K562 (cell line): Measurements from ENCODE around the gene FBXO17. TPM values are rescaled to one million over a fixed set of nuclear protein-coding genes. Genes with fewer than 3 reads are reported as not detected.

ENCODE experiments used
- ATAC-seq: fragments of 200-7000 bp; cut with Tn5 transposase; 3 replicates; pipeline ENCODE4 v1.9.1; 2020; ENCODE audit warnings: moderate library complexity
- BruUV-seq: library from RNA; stranded (reverse); fragments of 400-500 nt; replicated peaks from 2 replicates; lab custom pipeline; 2021; lab: Mats Ljungman, UMichigan
- CTCF ChIA-PET: fragments of 300-600 bp; formaldehyde crosslinking; extraction: SDS; loops from one replicate; lab custom pipeline; 2021; ENCODE audit warnings: low intra/inter-chr PET ratio; lab: Yijun Ruan, JAX
- POLR2A ChIA-PET: fragments of 300-600, 350-650 bp; sonication (Branson Sonifier 250); formaldehyde crosslinking; extraction: SDS; loops from one replicate; lab custom pipeline; 2021; ENCODE audit warnings: antibody characterized with exemption, inconsistent platforms; lab: Yijun Ruan, JAX
- DNase-seq, 4 experiments: peaks; one replicate each; pipeline versions ENCODE4 v3.0.0 to v3.0.0-alpha.2; 2011 to 2018; ENCODE audit warnings: low spot score in 3 of 4, mixed read lengths in 3 of 4; ENCODE audit errors: extremely low read depth in 1 of 4
- FAIRE-seq: peaks from 2 replicates; lab custom pipeline; 2011; peaks lifted over from hg19 to GRCh38; lab: Jason Lieb, UNC
- H2AFZ ChIP-seq: 2 replicates; pipeline ENCODE4 v1.6.0; 2011; ENCODE audit warnings: low read depth, low read length, control low read depth, inconsistent platforms
- H3K27ac ChIP-seq: fragments of 200-600 bp; 3 replicates; pipeline ENCODE4 v1.8.0; 2011; ENCODE audit warnings: low read depth, mild to moderate bottlenecking, control low read depth, inconsistent platforms, low read length, moderate library complexity, mixed read lengths; ENCODE audit errors: extremely low read depth
- H3K27me3 ChIP-seq, 2 experiments: fragments of 300-600 bp in 1 of 2; 2 replicates in 1 of 2; 3 replicates in 1 of 2; pipeline versions ENCODE4 v1.6.0 to v1.8.0; 2011; ENCODE audit warnings: inconsistent platforms in 2 of 2, low read length in 2 of 2, mild to moderate bottlenecking in 1 of 2, mixed read lengths in 1 of 2, moderate library complexity in 1 of 2; ENCODE audit not compliant: control insufficient read depth in 2 of 2, insufficient read depth in 2 of 2
- H3K36me3 ChIP-seq: fragments of 300-600 bp; 3 replicates; pipeline ENCODE4 v1.8.0; 2011; ENCODE audit warnings: mild to moderate bottlenecking, low read length, inconsistent platforms; ENCODE audit not compliant: control insufficient read depth, insufficient read depth
- H3K4me1 ChIP-seq, 2 experiments: fragments of 200-600 bp in 1 of 2; replicated peaks in 1 of 2; 2 replicates in 1 of 2; 3 replicates in 1 of 2; pipeline versions ENCODE4 v1.5.1 to v1.8.0; 2011; ENCODE audit warnings: inconsistent platforms in 2 of 2, low read length in 2 of 2, mild to moderate bottlenecking in 1 of 2, mixed read lengths in 1 of 2, moderate library complexity in 1 of 2; ENCODE audit not compliant: control insufficient read depth in 2 of 2, insufficient read depth in 2 of 2
- H3K4me2 ChIP-seq: 2 replicates; pipeline ENCODE4 v1.6.1; 2011; ENCODE audit warnings: low read length, control low read depth, inconsistent platforms, mixed read lengths; ENCODE audit not compliant: insufficient read depth
- H3K4me3 ChIP-seq: fragments of 200-600 bp; sonication (generic), shearing (Covaris generic); 2 replicates; pipeline ENCODE4 v1.5.1; 2016; ENCODE audit warnings: control low read depth, inconsistent platforms
- H3K79me2 ChIP-seq: fragments of 200-600 bp; 3 replicates; pipeline ENCODE4 v1.8.0; 2011; ENCODE audit warnings: low read length, inconsistent platforms; ENCODE audit not compliant: control insufficient read depth, insufficient read depth
- H3K9ac ChIP-seq, 2 experiments: 2 replicates each; pipeline versions ENCODE4 v1.6.0 to v1.6.1; 2011; ENCODE audit warnings: low read depth in 2 of 2, low read length in 2 of 2, control low read depth in 1 of 2, inconsistent platforms in 1 of 2, mild to moderate bottlenecking in 1 of 2, mixed read lengths in 1 of 2; ENCODE audit not compliant: insufficient read depth in 1 of 2
- H3K9me1 ChIP-seq: one replicate; pipeline ENCODE4 v1.6.0; 2011; ENCODE audit warnings: inconsistent platforms, mild to moderate bottlenecking, low read length, moderate library complexity; ENCODE audit not compliant: control insufficient read depth, insufficient read depth
- H3K9me3 ChIP-seq: replicated peaks from 2 replicates; pipeline ENCODE4 v1.5.1; 2011; ENCODE audit warnings: low read depth, low read length, inconsistent platforms; ENCODE audit not compliant: control insufficient read depth, insufficient read depth
- H4K20me1 ChIP-seq: replicated peaks from 2 replicates; pipeline ENCODE4 v1.6.1; 2011; ENCODE audit warnings: low read length, inconsistent platforms, mixed read lengths; ENCODE audit not compliant: control insufficient read depth, insufficient read depth
- ESRRA ChIP-seq: fragments of 450-650 bp; IDR thresholded peaks from 2 replicates; pipeline ENCODE4 v1.6.1; 2014; ENCODE audit warnings: low read depth, mild to moderate bottlenecking, moderate library complexity, borderline replicate concordance
- MAX ChIP-seq: sonication (generic); formaldehyde crosslinking; IDR thresholded peaks from 2 replicates; pipeline ENCODE4 v1.9.0; 2022; ENCODE audit warnings: mild to moderate bottlenecking, missing genetic modification reagents
- PHB ChIP-seq: fragments of 250-450 bp; sonication (Bioruptor Pico); IDR thresholded peaks from 2 replicates; pipeline ENCODE4 v1.5.0; 2021
- RB1 ChIP-seq: fragments of 450-650 bp; IDR thresholded peaks from 2 replicates; pipeline ENCODE4 v1.6.1; 2017; ENCODE audit warnings: low read depth, mild to moderate bottlenecking
- RHOXF2B ChIP-seq: fragments of 250-450 bp; sonication (Bioruptor Pico); conservative IDR thresholded peaks from 2 replicates; pipeline ENCODE4 v1.5.1; 2021
- SAFB2 ChIP-seq: fragments of 200-400 bp; formaldehyde crosslinking; IDR thresholded peaks from 2 replicates; pipeline ENCODE4 v1.6.1; 2018; ENCODE audit warnings: borderline replicate concordance, low read length, low read depth, moderate library complexity; ENCODE audit not compliant: severe bottlenecking
- SP1 ChIP-seq: sonication (generic); formaldehyde crosslinking; IDR thresholded peaks from 2 replicates; pipeline ENCODE4 v1.8.1; 2022; ENCODE audit warnings: mild to moderate bottlenecking, missing genetic modification reagents
- TBP ChIP-seq: optimal IDR thresholded peaks from 2 replicates; pipeline ENCODE3; 2011; ENCODE audit warnings: low read depth, low read length, improper control_type of control experiment
- TEAD1 ChIP-seq, 2 experiments: fragments of 450-650 bp in 1 of 2; sonication (generic) in 1 of 2; formaldehyde crosslinking; IDR thresholded peaks; 2 replicates each; pipeline versions ENCODE4 v1.4.0 to v1.8.0; 2020 to 2022; ENCODE audit warnings: mild to moderate bottlenecking in 2 of 2, missing genetic modification reagents in 1 of 2
- ZFP36 ChIP-seq: fragments of 150-350 bp; IDR thresholded peaks from 2 replicates; pipeline ENCODE4 v1.6.1; 2018; ENCODE audit warnings: low read length, low read depth; ENCODE audit not compliant: partially characterized antibody
- ZNF280B ChIP-seq: fragments of 250-450 bp; sonication (Bioruptor Pico); IDR thresholded peaks from 2 replicates; pipeline ENCODE4 v1.5.1; 2021; ENCODE audit warnings: mild to moderate bottlenecking
- WGBS: fragments of 100-300 bp; shearing (Covaris generic); methylation state at CpG from one replicate; pipeline ENCODE4 v1.1.6; 2016; ENCODE audit warnings: low coverage, mixed read lengths; ENCODE audit not compliant: insufficient coverage; ENCODE audit errors: missing lambda C conversion rate; 5-methylcytosine and 5-hydroxymethylcytosine counted together
- in situ Hi-C: fragments of 300-500 bp; cut with MboI; formaldehyde crosslinking; loops from 4 replicates; pipeline ENCODE4 v1.15.0; 2018; ENCODE audit warnings: inconsistent platforms, mixed read lengths
- intact Hi-C: fragments of 100-400 bp; cut with micrococcal nuclease; formaldehyde crosslinking; loops from 2 replicates; pipeline ENCODE4 v1.14.2; 2022
- polyA plus RNA-seq, 8 experiments: library from polyadenylated mRNA; depleted of rRNA in 4 of 8; stranded (reverse) in 5 of 8; unstranded in 3 of 8; fragments of >200 nt; fragmentation: Nextera tagmentation in 2 of 8; fragmentation: Illumina TruSeq in 1 of 8; extraction: Ambion mirVana in 2 of 8; extraction: Trizol in 1 of 8; gene quantifications; 2 replicates each; pipeline versions ENCODE4 v1.2.1 to v1.2.3, GENCODE V29; 2011 to 2014; ENCODE audit warnings: inconsistent platforms in 1 of 8, missing spikeins in 1 of 8
- total RNA-seq, 7 experiments: library from RNA; depleted of rRNA in 6 of 7; stranded (reverse); fragments of >200 nt in 6 of 7; fragmentation: Illumina TruSeq in 2 of 7; extraction: Trizol in 2 of 7; gene quantifications; 2 replicates each; pipeline versions ENCODE4 v1.2.1 to v1.2.3, GENCODE V29; 2011 to 2021; ENCODE audit warnings: low replicate concordance in 1 of 7

The FBXO17 gene
- total and polyA plus RNA-seq, 9 of the 15 experiments (the other 6 are each of a cell fraction or from before 2014, with no cell fraction given) = 4.1 to 27.1 (median 19.0) TPM

- TF ChIP-seq ZNF280B (CRISPR knock-in tag) (no peak), ESRRA (peak; percentile 70), SAFB2 (no peak), PHB (CRISPR knock-in tag) (no peak), SP1 (CRISPR knock-in tag) (peak; percentile 98), RHOXF2B (CRISPR knock-in tag) (no peak)
Observed at GRCh38 chr19:38929929-38930775, 45.4 kb downstream of the FBXO17 start, which contains the start of gene SARS2 (continued).

- intact Hi-C loops = no loop called here
Observed at GRCh38 chr19:38928391-38929001, 47.0 kb downstream of the FBXO17 start.

More at GRCh38 chr19:38928391-38929001, 47.0 kb downstream of the FBXO17 start:
- DNase-seq = no peak
- Histone ChIP-seq H3K27me3 (no peaks in the 10 kb centered on the region), H3K27ac (no peak overlapping the region), H3K79me2 (peaks cover 56% of the 10 kb centered on the region), H3K36me3 (peaks cover 54% of the 10 kb centered on the region), H3K4me2 (no peak overlapping the region), H3K4me1 (peaks cover 0 to 18% of the 10 kb centered on the region in 2 experiments; a peak in 3 of 5 replicates), H3K9me1 (no peaks in the 10 kb centered on the region), H3K9me3 (peaks cover 8% of the 10 kb centered on the region; the same call in 1 of the 2 replicates), H4K20me1 (no peaks in the 10 kb centered on the region; the same call in 1 of the 2 replicates), H3K4me3 (no peak overlapping the region), H2AFZ (no peak overlapping the region), H3K9ac (no peak overlapping the region)
- ATAC-seq = no peak
- in situ Hi-C loops = loop anchor here (10.0 kb wide), 1 partner anchor 404 kb away; no protein-coding TSS in a partner anchor
- no TSS peak for BruUV-seq
- ChIA-PET CTCF (interaction anchor here (2.6 kb wide), 1 partner anchor 413 kb away, joined by 16 read pairs; no protein-coding TSS in a partner anchor), POLR2A (interaction anchor here (1.8 kb wide), 1 partner anchor 10 kb away, joined by 4 read pairs; no protein-coding TSS in a partner anchor)
- 81% methylated on average over 3 of the region's 4 CpGs for WGBS
- FAIRE-seq = peak; percentile 55
- no peak for TF ChIP-seq TEAD1 (CRISPR knock-in tag; IDR thresholded peaks at IDR 0.05)
- TF ChIP-seq RB1 = no peak
- TF ChIP-seq MAX (CRISPR knock-in tag) = no peak
- TF ChIP-seq ZFP36 = peak; percentile 84
- TF ChIP-seq TBP = no peak
